CD14-positive monocyte (primary cell): Measurements from ENCODE around the gene RAB11FIP4. TPM values are rescaled to one million over a fixed set of nuclear protein-coding genes. Genes with fewer than 3 reads are reported as not detected.
A peak's percentile ranks its signal among the peaks of the same experiment; 100 is the strongest.

Experiments used
- DNase-seq, 3 donors: peaks; one replicate each; pipeline ENCODE4 v3.0.0-alpha.2; 2011 to 2022
- H2AFZ ChIP-seq: 2 replicates; pipeline ENCODE4 v1.6.0; 2012; ENCODE audit warnings: mild to moderate bottlenecking, low read depth, low read length, inconsistent platforms; ENCODE audit not compliant: insufficient read depth, poor library complexity, severe bottlenecking
- H3K27ac ChIP-seq, 2 donors: 1 replicate in 1 of 2; 2 replicates in 1 of 2; pipeline ENCODE4 v1.5.1; 2012 to 2013; ENCODE audit warnings: low read length in 2 of 2, control low read depth in 1 of 2, inconsistent platforms in 1 of 2, low read depth in 1 of 2, mild to moderate bottlenecking in 1 of 2
- H3K27me3 ChIP-seq, 2 donors: one replicate each; pipeline versions ENCODE4 v1.6.0 to v1.6.1; 2011 to 2013; ENCODE audit warnings: low read length in 2 of 2; ENCODE audit not compliant: control insufficient read depth in 2 of 2, insufficient read depth in 2 of 2
- H3K36me3 ChIP-seq, 2 donors: replicated peaks in 1 of 2; 1 replicate in 1 of 2; 2 replicates in 1 of 2; pipeline versions ENCODE4 v1.5.1 to v1.6.1; 2012 to 2013; ENCODE audit warnings: low read length in 2 of 2, control low read depth in 1 of 2, inconsistent platforms in 1 of 2, mild to moderate bottlenecking in 1 of 2; ENCODE audit not compliant: insufficient read depth in 2 of 2, control insufficient read depth in 1 of 2
- H3K4me1 ChIP-seq, 2 donors: 1 replicate in 1 of 2; 2 replicates in 1 of 2; pipeline versions ENCODE4 v1.5.1 to v1.6.1; 2012 to 2013; ENCODE audit warnings: low read length in 2 of 2, control low read depth in 1 of 2, inconsistent platforms in 1 of 2, mild to moderate bottlenecking in 1 of 2, moderate library complexity in 1 of 2; ENCODE audit not compliant: insufficient read depth in 2 of 2, control insufficient read depth in 1 of 2
- H3K4me2 ChIP-seq: replicated peaks from 2 replicates; pipeline ENCODE3; 2012; ENCODE audit warnings: low read length, moderate library complexity, mild to moderate bottlenecking; ENCODE audit not compliant: poor library complexity, severe bottlenecking; ENCODE audit errors: extremely low read depth
- H3K4me3 ChIP-seq, 3 experiments: fragments of 200-600 bp in 1 of 3; sonication (generic) in 1 of 3; replicated peaks in 1 of 3; 1 replicate in 2 of 3; 2 replicates in 1 of 3; pipeline ENCODE4 v1.5.1; 2011 to 2013; ENCODE audit warnings: low read length in 3 of 3, mild to moderate bottlenecking in 3 of 3, control low read depth in 2 of 3, low read depth in 2 of 3, inconsistent platforms in 1 of 3, moderate library complexity in 1 of 3
- H3K79me2 ChIP-seq: 2 replicates; pipeline ENCODE4 v1.6.0; 2012; ENCODE audit warnings: mild to moderate bottlenecking, control low read depth, inconsistent platforms, low read length, moderate library complexity; ENCODE audit not compliant: insufficient read depth
- H3K9ac ChIP-seq: 2 replicates; pipeline ENCODE4 v1.6.0; 2017; ENCODE audit warnings: low read length, mild to moderate bottlenecking; ENCODE audit not compliant: insufficient read depth, poor library complexity, severe bottlenecking
- H3K9me3 ChIP-seq, 2 donors: replicated peaks in 1 of 2; 1 replicate in 1 of 2; 2 replicates in 1 of 2; pipeline versions ENCODE4 v1.5.1 to v1.6.1; 2012 to 2013; ENCODE audit warnings: low read length in 2 of 2, control low read depth in 1 of 2; ENCODE audit not compliant: control insufficient read depth in 1 of 2, insufficient read depth in 1 of 2
- H4K20me1 ChIP-seq: 2 replicates; pipeline ENCODE4 v1.6.0; 2012; ENCODE audit warnings: mild to moderate bottlenecking, low read length, control low read depth, moderate library complexity; ENCODE audit not compliant: insufficient read depth
- H3K27ac Mint-ChIP-seq, 7 donors: one replicate each; pipeline ENCODE4 v1.8.0; 2020; ENCODE audit warnings: mild to moderate bottlenecking in 7 of 7, mixed read lengths in 7 of 7, moderate library complexity in 6 of 7, inconsistent platforms in 2 of 7
- H3K27me3 Mint-ChIP-seq, 3 donors: one replicate each; pipeline ENCODE4 v1.8.0; 2021 to 2022; ENCODE audit warnings: low read depth in 3 of 3, mild to moderate bottlenecking in 3 of 3, mixed read lengths in 3 of 3, moderate library complexity in 3 of 3, inconsistent platforms in 1 of 3
- H3K36me3 Mint-ChIP-seq, 2 donors: one replicate each; pipeline ENCODE4 v1.8.0; 2020; ENCODE audit warnings: mixed read lengths in 2 of 2, inconsistent platforms in 1 of 2, mild to moderate bottlenecking in 1 of 2
- H3K4me1 Mint-ChIP-seq: one replicate; pipeline ENCODE4 v1.8.0; 2020; ENCODE audit warnings: mild to moderate bottlenecking, mixed read lengths
- H3K4me3 Mint-ChIP-seq, 2 donors: one replicate each; pipeline ENCODE4 v1.8.0; 2020; ENCODE audit warnings: mild to moderate bottlenecking in 2 of 2, mixed read lengths in 2 of 2, moderate library complexity in 1 of 2
- H3K9me3 Mint-ChIP-seq, 7 donors: one replicate each; pipeline ENCODE4 v1.8.0; 2020 to 2022; ENCODE audit warnings: mixed read lengths in 7 of 7, mild to moderate bottlenecking in 6 of 7, moderate library complexity in 6 of 7, inconsistent platforms in 2 of 7
- CTCF ChIP-seq: fragments of 200-600 bp; IDR thresholded peaks from one replicate; pipeline ENCODE4 v1.8.0; 2022; ENCODE audit warnings: antibody characterized with exemption, mild to moderate bottlenecking
- WGBS: methylation state at CpG from one replicate; pipeline ENCODE4 v1.1.5; 2013; ENCODE audit warnings: missing lambda C conversion rate; ENCODE audit not compliant: insufficient coverage; 5-methylcytosine and 5-hydroxymethylcytosine counted together
- intact Hi-C, 2 donors: fragments of 100-400 bp; cut with micrococcal nuclease; formaldehyde crosslinking; loops; one replicate each; pipeline versions ENCODE4 v1.15.0 to v1.15.1; 2023
- polyA plus RNA-seq, 3 donors: library from polyadenylated mRNA; depleted of rRNA in 1 of 3; unstranded in 2 of 3; stranded (reverse) in 1 of 3; fragments of 300-500 nt in 2 of 3; fragments of >200 nt in 1 of 3; fragmentation: Illumina TruSeq in 2 of 3; gene quantifications; 1 replicate in 2 of 3; 2 replicates in 1 of 3; pipeline ENCODE4 v1.2.3, GENCODE V29; 2012 to 2021

The RAB11FIP4 gene
- polyA plus RNA-seq, 3 donors = 10.4 to 21.9 (median 16.2) TPM

DNA sequence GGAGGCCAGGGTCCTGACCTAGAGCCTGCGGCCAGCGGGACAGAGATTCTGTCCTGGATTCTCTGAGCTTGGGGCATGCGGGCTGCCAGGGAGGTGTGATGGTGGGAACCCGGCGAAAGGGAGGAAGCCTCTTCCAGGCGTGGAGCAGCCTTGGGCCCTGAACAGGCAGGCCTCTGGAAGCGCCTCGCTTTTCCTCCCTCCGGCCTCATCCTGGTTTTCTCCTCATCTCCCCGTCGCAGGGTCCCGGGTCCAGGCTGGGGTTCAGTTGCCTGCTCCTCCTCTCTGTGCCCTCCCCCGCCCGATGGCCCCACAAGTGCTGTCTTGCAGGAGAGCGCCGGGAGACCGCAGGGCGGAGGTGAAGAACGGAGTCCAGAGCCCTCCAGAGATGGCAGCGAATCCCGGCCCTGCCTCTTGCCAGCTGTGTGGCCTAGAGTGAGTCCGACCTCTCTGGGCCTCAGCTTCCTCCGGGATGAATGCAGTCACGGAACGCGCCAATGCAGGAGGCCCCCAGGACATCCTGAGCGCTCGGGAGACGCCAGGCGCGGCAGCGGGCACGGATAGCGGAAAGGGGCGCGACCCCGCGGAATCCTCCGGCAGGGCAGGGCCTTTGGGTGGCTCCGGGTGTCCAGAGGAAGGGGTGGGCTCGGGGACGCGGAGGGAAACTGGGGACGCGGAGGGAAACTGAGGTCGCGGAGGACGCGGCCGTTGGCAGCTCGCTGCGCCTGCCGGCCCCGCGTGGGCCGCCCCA is 553 bp upstream of the RAB11FIP4 start:
- Histone ChIP-seq H3K9me3 (no peaks in the 10 kb centered on the region), H3K36me3 (no peaks in the 10 kb centered on the region), H3K4me3 (peak overlapping the region in 1 of 3 experiments; percentile 63), H3K27me3 (peaks cover 26 to 61% of the 10 kb centered on the region in 2 donors), H3K4me1 (peaks cover 10 to 14% of the 10 kb centered on the region in 2 donors), H3K27ac (no peak overlapping the region), H3K4me2 (peak overlapping the region; percentile 70), H3K79me2 (no peaks in the 10 kb centered on the region), H2AFZ (peak overlapping the region; percentile 53), H3K9ac (no peak overlapping the region), H4K20me1 (no peaks in the 10 kb centered on the region)
- H3K9me3 Mint-ChIP-seq = peaks cover 0 to 16% (median 7%) of the 10 kb centered on the region in 7 donors
- H3K4me3 Mint-ChIP-seq = peak overlapping the region; percentile 73 to 89
- no peak for DNase-seq
- intact Hi-C loops = no loop called here
- peaks cover 60 to 68% (median 61%) of the 10 kb centered on the region in 3 donors for H3K27me3 Mint-ChIP-seq
- H3K36me3 Mint-ChIP-seq = peaks cover 0 to 8% of the 10 kb centered on the region in 2 donors
- TF ChIP-seq CTCF = no peak
- no peak overlapping the region for H3K27ac Mint-ChIP-seq
- 14% methylated on average over 48 of the region's 56 CpGs for WGBS
- peaks cover 16% of the 10 kb centered on the region for H3K4me1 Mint-ChIP-seq

DNA sequence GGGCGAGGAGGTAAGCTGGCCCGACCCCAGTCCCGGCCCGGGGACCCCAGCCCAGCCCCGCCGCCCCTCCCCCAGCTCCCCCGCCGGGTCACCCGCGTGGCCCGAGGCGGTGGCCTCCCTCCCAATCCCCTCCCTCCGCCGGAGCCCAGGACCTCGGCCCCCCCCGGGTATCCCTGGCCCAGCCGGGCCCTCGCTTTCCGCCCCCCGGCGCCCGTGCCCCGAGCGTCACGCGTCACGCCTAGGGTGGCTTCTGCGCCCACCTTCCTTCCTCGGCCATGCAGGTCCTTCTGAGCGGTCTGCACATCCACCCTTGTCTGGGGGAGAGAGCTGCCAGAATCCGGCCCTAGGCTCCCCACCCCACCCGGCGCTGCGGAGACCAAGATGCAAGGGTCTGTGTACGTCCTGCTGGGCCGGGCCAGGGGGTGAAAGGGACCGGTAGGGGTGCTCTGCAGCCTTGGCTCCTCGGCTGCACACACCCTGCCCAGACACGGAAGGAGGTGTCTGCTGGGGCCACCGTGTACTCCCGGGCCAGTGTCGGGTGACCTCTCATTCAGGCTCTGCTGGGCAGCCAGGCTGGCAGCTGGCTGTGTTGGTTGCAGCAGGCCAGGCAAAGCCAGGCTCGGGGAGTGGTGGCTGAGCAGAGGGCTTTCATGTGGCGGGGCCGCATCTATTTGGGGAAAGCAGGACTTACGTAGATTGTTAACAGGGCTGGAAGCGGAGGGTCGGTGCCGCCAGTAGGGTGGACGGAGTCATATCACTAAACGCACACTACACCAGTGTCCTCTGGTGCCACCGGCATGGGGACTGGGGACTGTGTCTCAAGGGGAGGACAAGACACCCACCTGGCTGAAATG is 754 bp downstream of the RAB11FIP4 start:
- no peak overlapping the region for H3K27ac ChIP-seq
- no peak for DNase-seq
- H3K4me3 ChIP-seq = peak overlapping the region in 1 of 3 experiments; percentile 57
- H3K36me3 ChIP-seq = no peaks in the 10 kb centered on the region
- no peak for TF ChIP-seq CTCF
- H3K4me3 Mint-ChIP-seq = peak overlapping the region; percentile 71 to 80
- H3K4me1 Mint-ChIP-seq = peaks cover 16% of the 10 kb centered on the region
- intact Hi-C loops = no loop called here
- peak overlapping the region; percentile 70 for H3K4me2 ChIP-seq
- H3K9ac ChIP-seq = no peak overlapping the region
- H3K36me3 Mint-ChIP-seq = peaks cover 0 to 8% of the 10 kb centered on the region in 2 donors
- H3K9me3 ChIP-seq = no peaks in the 10 kb centered on the region
- H3K4me1 ChIP-seq = peaks cover 10 to 14% of the 10 kb centered on the region in 2 donors
- H2AFZ ChIP-seq = peak overlapping the region; percentile 5
- WGBS = 11% methylated on average over 35 of the region's 52 CpGs
- peaks cover 60 to 73% (median 63%) of the 10 kb centered on the region in 3 donors for H3K27me3 Mint-ChIP-seq
- no peaks in the 10 kb centered on the region for H3K79me2 ChIP-seq
- peaks cover 26 to 63% of the 10 kb centered on the region in 2 donors for H3K27me3 ChIP-seq
- H3K27ac Mint-ChIP-seq = no peak overlapping the region
- peaks cover 0 to 16% (median 7%) of the 10 kb centered on the region in 7 donors for H3K9me3 Mint-ChIP-seq
- no peaks in the 10 kb centered on the region for H4K20me1 ChIP-seq
